Neuronal stem cell (in vitro differentiated cells): ENCODE measurements around the gene TRAF2.

Experiments used
- DNase-seq: peaks from one replicate; pipeline ENCODE4 v3.0.0-alpha.2; 2013; ENCODE audit warnings: low spot score
- H2AFZ ChIP-seq: one replicate; pipeline ENCODE4 v1.6.1; 2013; ENCODE audit warnings: mild to moderate bottlenecking, low read length, inconsistent platforms
- H2AK5ac ChIP-seq: 2 replicates; pipeline ENCODE4 v1.6.1; 2013; ENCODE audit warnings: low read depth, mild to moderate bottlenecking, inconsistent platforms, low read length, moderate library complexity, mixed read lengths
- H2BK120ac ChIP-seq: 2 replicates; pipeline ENCODE4 v1.6.1; 2013; ENCODE audit warnings: low read depth, mild to moderate bottlenecking, inconsistent platforms, low read length, moderate library complexity, mixed read lengths
- H2BK12ac ChIP-seq: one replicate; pipeline ENCODE4 v1.6.1; 2013; ENCODE audit warnings: low read length, inconsistent platforms
- H2BK15ac ChIP-seq: 2 replicates; pipeline ENCODE4 v1.6.1; 2013; ENCODE audit warnings: mild to moderate bottlenecking, low read length, inconsistent platforms, mixed read lengths
- H2BK5ac ChIP-seq: one replicate; pipeline ENCODE4 v1.6.1; 2013; ENCODE audit warnings: inconsistent platforms, mild to moderate bottlenecking, low read length, moderate library complexity
- H3K14ac ChIP-seq: one replicate; pipeline ENCODE4 v1.6.1; 2013; ENCODE audit warnings: low read length, inconsistent platforms
- H3K18ac ChIP-seq: 2 replicates; pipeline ENCODE4 v1.6.1; 2013; ENCODE audit warnings: low read length, inconsistent platforms
- H3K23ac ChIP-seq: 2 replicates; pipeline ENCODE4 v1.6.1; 2013; ENCODE audit warnings: low read depth, mild to moderate bottlenecking, mixed read lengths, low read length, inconsistent platforms; ENCODE audit not compliant: poor library complexity
- H3K27ac ChIP-seq: replicated peaks from 3 replicates; pipeline ENCODE4 v1.5.1; 2013; ENCODE audit warnings: low read length, inconsistent platforms
- H3K27me3 ChIP-seq, 3 experiments: 2 replicates each; pipeline ENCODE4 v1.6.1; 2013; ENCODE audit warnings: low read length in 3 of 3, mild to moderate bottlenecking in 2 of 3, inconsistent platforms in 1 of 3, low read depth in 1 of 3, mixed read lengths in 1 of 3, moderate library complexity in 1 of 3; ENCODE audit not compliant: control insufficient read depth in 3 of 3, insufficient read depth in 3 of 3
- H3K36me3 ChIP-seq, 2 donors: replicated peaks in 1 of 2; 2 replicates each; pipeline ENCODE4 v1.6.1; 2013; ENCODE audit warnings: low read length in 2 of 2; ENCODE audit not compliant: control insufficient read depth in 2 of 2, insufficient read depth in 2 of 2
- H3K4ac ChIP-seq: 2 replicates; pipeline ENCODE4 v1.6.1; 2013; ENCODE audit warnings: inconsistent platforms, mild to moderate bottlenecking, low read length, moderate library complexity
- H3K4me1 ChIP-seq, 2 donors: 1 replicate in 1 of 2; 2 replicates in 1 of 2; pipeline ENCODE4 v1.6.1; 2013; ENCODE audit warnings: low read length in 2 of 2, low read depth in 1 of 2; ENCODE audit not compliant: control insufficient read depth in 2 of 2, insufficient read depth in 1 of 2
- H3K4me2 ChIP-seq: one replicate; pipeline ENCODE4 v1.6.1; 2013; ENCODE audit warnings: mild to moderate bottlenecking, low read length, inconsistent platforms; ENCODE audit not compliant: insufficient read depth, poor library complexity, severe bottlenecking
- H3K4me3 ChIP-seq, 2 donors: 2 replicates each; pipeline ENCODE4 v1.5.1; 2013; ENCODE audit warnings: low read length in 2 of 2, mild to moderate bottlenecking in 2 of 2, inconsistent platforms in 1 of 2, moderate library complexity in 1 of 2
- H3K79me1 ChIP-seq: one replicate; pipeline ENCODE4 v1.6.1; 2013; ENCODE audit warnings: low read depth, mild to moderate bottlenecking, inconsistent platforms, low read length, moderate library complexity
- H3K9ac ChIP-seq: one replicate; pipeline ENCODE4 v1.6.1; 2013; ENCODE audit warnings: mild to moderate bottlenecking, low read depth, low read length, inconsistent platforms; ENCODE audit not compliant: poor library complexity
- H3K9me3 ChIP-seq, 2 donors: replicated peaks in 1 of 2; 2 replicates each; pipeline versions ENCODE3 to v1.6.1; 2013; ENCODE audit warnings: low read length in 2 of 2, mild to moderate bottlenecking in 2 of 2, inconsistent platforms in 1 of 2, low read depth in 1 of 2, mixed read lengths in 1 of 2, moderate library complexity in 1 of 2; ENCODE audit not compliant: control insufficient read depth in 2 of 2, insufficient read depth in 1 of 2
- H4K8ac ChIP-seq: one replicate; pipeline ENCODE4 v1.6.1; 2013; ENCODE audit warnings: low read depth, mild to moderate bottlenecking, inconsistent platforms, low read length, moderate library complexity
- H4K91ac ChIP-seq: one replicate; pipeline ENCODE4 v1.6.1; 2013; ENCODE audit warnings: low read length, low read depth, mild to moderate bottlenecking, inconsistent platforms; ENCODE audit not compliant: poor library complexity
- WGBS, 2 donors: extraction: QIAGEN DNeasy Blood & Tissue Kit; methylation state at CpG; one replicate each; pipeline ENCODE4 v1.1.7; 2013; ENCODE audit warnings: missing lambda C conversion rate in 2 of 2, mixed read lengths in 1 of 2; ENCODE audit not compliant: insufficient read length in 2 of 2, insufficient replicate concordance in 1 of 2; ENCODE audit errors: extremely low coverage in 2 of 2; 5-methylcytosine and 5-hydroxymethylcytosine counted together

TRAF2 gene

GRCh38 chr9:136947028-136947891, 60.9 kb downstream of the TRAF2 start:
- Histone ChIP-seq H3K27ac (no peak overlapping the region), H3K4me2 (no peak overlapping the region), H4K8ac (no peak overlapping the region)

GRCh38 chr9:136947955-136948510, 61.7 kb downstream of the TRAF2 start:
- Histone ChIP-seq H3K4ac (no peak overlapping the region), H3K23ac (peak overlapping the region; percentile 73), H3K9ac (peak overlapping the region; percentile 37), H3K4me2 (no peak overlapping the region), H3K14ac (no peak overlapping the region), H3K18ac (peak overlapping the region; percentile 87), H2BK12ac (peak overlapping the region; percentile 30), H3K79me1 (peaks cover 9% of the 10 kb centered on the region), H3K9me3 (no peaks in the 10 kb centered on the region), H2AK5ac (peak overlapping the region; percentile 71), H3K4me3 (no peak overlapping the region), H2BK5ac (no peak overlapping the region), H4K8ac (no peak overlapping the region), H2BK15ac (no peak overlapping the region), H3K27ac (no peak overlapping the region), H3K27me3 (no peaks in the 10 kb centered on the region), H3K4me1 (peaks cover 19 to 24% of the 10 kb centered on the region in 2 donors), H3K36me3 (peaks cover 2 to 4% of the 10 kb centered on the region in 2 donors), H2AFZ (no peak overlapping the region), H2BK120ac (no peak overlapping the region), H4K91ac (no peak overlapping the region)
- DNase-seq: no peak
- no CpG with 5 or more reads among the region's 15 CpGs for WGBS, 2 donors

More at GRCh38 chr9:136947028-136947891, 60.9 kb downstream of the TRAF2 start:
- Histone ChIP-seq H2BK15ac (peak overlapping the region; percentile 71), H2BK120ac (no peak overlapping the region), H3K14ac (no peak overlapping the region), H3K4me3 (no peak overlapping the region), H3K9ac (peak overlapping the region; percentile 37), H2AFZ (no peak overlapping the region), H3K79me1 (peaks cover 15% of the 10 kb centered on the region), H2BK12ac (peak overlapping the region; percentile 73), H3K36me3 (peaks cover 8 to 12% of the 10 kb centered on the region in 2 donors), H3K27me3 (no peaks in the 10 kb centered on the region), H4K91ac (no peak overlapping the region), H3K4me1 (peaks cover 19 to 22% of the 10 kb centered on the region in 2 donors), H3K18ac (peak overlapping the region; percentile 19), H3K23ac (peak overlapping the region; percentile 73), H2BK5ac (peak overlapping the region; percentile 94), H3K4ac (no peak overlapping the region), H3K9me3 (no peaks in the 10 kb centered on the region), H2AK5ac (peak overlapping the region; percentile 71)
- no CpG with 5 or more reads among the region's 26 CpGs for WGBS, 2 donors
- DNase-seq: no peak

- Histone ChIP-seq H3K4me3 (peak overlapping the region; percentile 58 to 87), H3K27ac (no peak overlapping the region)
- no CpG with 5 or more reads among the region's 22 CpGs for WGBS, 2 donors
Observed at GRCh38 chr9:136949239-136949816, 63.0 kb downstream of the TRAF2 start.

More at GRCh38 chr9:136949239-136949816, 63.0 kb downstream of the TRAF2 start:
- Histone ChIP-seq H2BK15ac (peak overlapping the region; percentile 85), H2BK5ac (peak overlapping the region; percentile 75), H4K91ac (no peak overlapping the region), H3K79me1 (no peaks in the 10 kb centered on the region), H3K4ac (no peak overlapping the region), H3K14ac (peak overlapping the region; percentile 71), H2BK12ac (peak overlapping the region; percentile 41), H3K4me1 (peaks cover 13 to 16% of the 10 kb centered on the region in 2 donors), H2BK120ac (peak overlapping the region; percentile 91), H3K27me3 (peaks cover 0 to 8% (median 0%) of the 10 kb centered on the region in 3 experiments), H3K18ac (peak overlapping the region; percentile 98), H3K9ac (peak overlapping the region; percentile 91), H3K9me3 (no peaks in the 10 kb centered on the region), H3K23ac (peak overlapping the region; percentile 66), H4K8ac (peak overlapping the region; percentile 17), H3K4me2 (peak overlapping the region; percentile 77), H2AK5ac (peak overlapping the region; percentile 93), H3K36me3 (no peaks in the 10 kb centered on the region), H2AFZ (peak overlapping the region; percentile 88)
- DNase-seq: no peak
